ENCODE measurements around the gene COL23A1.

The COL23A1 gene

DNA sequence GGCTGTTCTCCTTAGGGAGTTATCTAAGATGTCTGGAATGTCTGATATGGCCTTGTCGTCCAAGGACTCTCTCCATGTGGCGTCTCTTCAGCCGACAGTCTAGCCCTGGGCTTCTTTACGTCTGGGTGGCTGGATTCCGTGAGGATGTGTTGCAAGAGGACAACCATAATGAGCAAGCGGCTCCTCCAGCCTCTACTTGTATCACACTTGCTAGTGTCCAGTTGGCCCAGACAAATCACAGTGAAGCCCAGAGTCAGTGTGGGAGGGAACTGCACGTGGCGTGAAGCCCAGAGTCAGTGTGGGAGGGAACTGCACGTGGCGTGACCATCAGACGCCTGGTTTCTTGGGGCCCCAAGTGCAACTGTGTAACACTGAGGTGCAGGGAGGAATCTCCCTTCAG, 61.1 kb downstream of the COL23A1 start:
- no peak for DNase-seq

DNA sequence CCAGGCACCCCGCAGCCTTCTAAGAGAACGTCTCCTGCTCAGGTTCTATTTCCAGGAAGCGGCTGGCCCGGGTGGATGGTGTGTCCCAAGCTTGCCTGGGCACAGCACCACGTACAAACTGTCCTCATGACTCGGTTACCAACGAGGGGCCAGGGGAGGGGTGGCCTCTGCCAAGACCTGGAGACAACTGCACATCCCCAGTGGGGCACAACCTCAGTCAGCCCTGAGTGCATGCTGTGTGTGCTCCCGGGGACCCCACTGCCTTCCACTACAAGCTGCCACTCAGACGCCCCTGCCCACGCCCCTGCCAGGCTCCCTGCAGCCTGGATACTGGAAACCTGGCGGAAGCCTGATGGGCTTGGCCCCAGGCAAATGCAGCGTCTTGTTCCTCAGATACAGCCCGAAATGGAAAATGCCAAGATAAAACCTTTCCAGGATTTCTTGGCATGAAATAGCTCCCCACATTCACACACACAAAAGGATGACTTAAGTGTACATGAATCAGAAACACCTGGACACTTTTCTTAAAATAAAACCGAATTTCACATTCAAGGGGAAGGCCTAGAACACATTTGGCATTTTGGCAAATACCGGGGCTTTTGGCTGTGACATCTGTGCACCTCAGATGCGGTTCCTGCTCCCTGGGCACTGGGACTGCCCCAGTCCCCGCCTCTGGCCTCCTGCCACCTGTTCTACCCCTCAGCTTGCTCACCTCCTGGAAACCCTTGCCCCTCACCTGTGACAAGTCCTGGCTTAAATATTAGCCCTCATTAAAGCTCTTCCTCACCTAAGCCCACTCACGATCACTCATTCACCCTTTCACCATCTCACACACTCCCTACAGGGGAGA, 62.5 kb downstream of the COL23A1 start:
- no peak for DNase-seq

DNA sequence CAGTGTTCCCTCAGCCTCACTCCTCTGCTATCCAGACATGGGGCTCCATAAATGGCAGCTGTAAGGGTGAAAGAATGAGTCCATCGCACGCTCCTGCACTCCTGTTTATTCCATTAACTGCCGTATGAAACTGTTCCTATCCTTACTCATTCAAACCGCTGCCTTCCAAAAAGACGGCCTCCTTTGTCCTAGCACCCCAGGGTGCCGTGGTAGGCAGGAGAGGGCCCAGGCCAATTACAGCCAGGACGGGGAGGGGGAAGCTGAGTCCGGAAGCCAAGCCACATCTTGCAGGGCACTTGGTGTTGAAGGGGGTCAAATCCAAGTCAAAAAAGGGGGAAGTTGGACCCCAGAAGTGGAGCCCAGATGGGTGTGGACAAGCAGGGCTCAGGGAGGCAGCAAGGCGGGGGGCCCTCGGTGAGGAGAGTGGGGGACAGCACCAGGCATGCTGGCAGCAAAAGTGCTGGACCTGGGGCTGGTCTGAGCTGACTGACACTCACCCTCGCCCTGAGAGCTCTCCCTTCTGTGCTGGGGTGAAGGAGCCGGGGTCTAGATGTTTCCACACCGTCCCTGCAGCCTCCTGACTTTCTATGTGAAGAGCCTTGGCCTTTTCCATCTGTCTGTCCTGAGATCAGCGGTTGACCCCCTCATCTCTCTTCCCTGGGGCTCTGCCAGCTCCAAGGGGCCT, 63.3 kb downstream of the COL23A1 start:
- no peak for DNase-seq

DNA sequence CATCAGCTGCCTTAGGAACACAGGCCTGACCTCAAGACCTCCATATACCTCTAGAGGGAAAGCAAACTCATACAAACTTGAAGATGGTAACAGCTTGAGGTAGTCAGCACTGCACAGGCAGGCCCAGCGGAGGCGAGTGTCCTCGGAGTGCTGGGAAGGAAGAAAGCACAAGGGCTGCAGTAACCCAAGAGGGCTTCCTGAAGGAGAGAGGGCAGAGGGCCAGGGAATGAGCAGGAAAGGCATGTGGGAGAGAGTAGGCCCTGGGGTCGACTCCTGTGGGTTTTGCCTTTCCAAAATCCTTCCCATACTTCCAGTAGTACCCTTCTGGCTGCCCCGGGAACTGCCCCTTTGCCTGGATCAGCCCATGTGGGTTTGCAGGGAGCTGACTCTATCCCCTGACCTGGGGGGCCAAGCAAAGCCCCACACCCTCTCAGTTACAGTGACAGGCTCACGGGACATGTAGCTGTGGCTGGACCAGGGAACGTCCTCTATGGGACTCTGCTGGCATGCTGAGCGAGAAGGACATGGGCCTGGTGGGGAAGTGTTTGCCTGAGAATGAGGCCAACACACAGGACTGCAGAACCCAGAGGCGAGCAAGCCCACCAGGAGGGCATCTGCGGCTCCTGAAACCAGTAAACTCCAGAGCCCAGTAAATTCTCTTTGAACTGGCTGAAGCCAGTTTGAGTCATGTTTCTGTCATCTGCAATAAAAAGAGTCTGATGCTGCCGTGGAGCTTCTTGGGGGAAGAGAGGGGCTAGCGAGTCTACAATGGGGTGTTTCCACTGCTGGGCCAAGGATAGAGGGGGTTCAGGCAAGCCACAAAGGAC, 64.1 kb downstream of the COL23A1 start:
- DNase-seq, result no peak

DNA sequence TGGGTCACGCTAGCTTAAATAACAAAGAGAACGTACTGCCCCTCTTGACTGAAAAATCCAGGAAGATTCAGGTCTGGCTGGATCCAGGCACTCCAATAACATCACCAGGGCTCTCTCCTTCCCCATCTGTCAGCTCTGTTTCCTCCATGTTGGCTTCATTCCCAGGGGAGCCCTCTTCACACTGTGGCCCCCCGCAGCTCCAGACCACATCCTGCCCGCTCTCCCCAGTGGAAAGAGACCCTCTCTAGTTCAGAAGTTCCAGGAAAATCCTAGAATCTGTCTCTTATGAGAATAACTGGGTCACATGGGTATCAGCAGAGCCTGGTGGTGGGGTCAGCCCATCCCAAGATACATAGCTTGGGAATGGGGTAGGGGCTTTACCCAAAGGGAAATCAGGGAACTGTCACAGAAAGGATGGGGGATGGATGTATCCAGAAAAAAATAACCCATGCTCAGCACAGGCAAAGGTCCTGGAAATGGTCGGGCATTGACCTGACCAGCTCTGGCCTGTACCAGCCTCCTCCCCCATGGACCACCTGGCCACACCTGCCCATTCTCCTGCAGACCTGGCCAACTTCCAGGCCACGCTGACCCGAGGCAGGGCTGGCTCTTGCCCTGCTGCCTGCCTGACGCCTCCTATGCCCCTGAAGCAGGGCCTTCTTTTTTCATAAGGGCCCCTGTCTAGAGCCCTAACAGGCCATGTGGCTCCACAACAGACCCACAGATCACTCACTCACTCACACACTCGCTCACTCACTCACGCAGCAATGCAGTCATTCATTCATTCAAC, 65.9 kb downstream of the COL23A1 start:
- no peak for DNase-seq

DNA sequence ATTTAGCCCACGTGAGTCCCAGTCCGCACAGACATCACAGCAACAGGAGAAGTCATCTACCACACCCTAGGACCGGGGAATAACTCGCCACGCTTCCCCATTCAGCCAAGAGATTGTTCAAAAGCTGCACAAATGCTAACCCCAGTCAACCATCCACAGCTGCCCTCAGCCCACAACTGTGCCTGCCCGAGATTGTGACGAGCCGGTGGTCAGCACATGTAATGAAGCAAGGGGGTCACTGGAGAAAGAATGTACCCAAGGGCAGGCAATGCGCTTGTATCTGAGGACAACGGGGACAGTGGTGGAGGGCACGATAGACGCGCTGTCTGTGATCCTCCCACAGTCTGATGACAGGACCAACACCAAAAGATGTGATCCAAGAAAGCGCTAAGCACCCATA, 67.8 kb downstream of the COL23A1 start:
- DNase-seq, result no peak

DNA sequence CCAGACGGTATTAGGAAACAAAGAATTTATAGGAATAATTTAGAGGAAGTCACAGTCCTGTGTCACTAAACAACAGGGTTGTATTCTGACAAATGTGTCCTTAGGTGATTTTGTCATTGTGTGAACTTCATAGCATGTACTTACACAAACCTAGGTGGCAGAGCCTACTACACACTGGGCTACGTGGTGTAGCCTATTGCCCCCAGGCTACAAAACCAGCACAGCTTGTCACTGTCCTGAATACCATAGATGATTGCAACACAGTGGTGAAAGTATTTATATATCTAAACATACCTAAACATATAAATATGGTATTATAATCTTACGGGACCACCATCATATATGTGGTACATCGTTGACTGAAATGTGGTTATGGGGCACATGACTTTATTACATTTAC, 69.3 kb downstream of the COL23A1 start:
- DNase-seq, result no peak

DNA sequence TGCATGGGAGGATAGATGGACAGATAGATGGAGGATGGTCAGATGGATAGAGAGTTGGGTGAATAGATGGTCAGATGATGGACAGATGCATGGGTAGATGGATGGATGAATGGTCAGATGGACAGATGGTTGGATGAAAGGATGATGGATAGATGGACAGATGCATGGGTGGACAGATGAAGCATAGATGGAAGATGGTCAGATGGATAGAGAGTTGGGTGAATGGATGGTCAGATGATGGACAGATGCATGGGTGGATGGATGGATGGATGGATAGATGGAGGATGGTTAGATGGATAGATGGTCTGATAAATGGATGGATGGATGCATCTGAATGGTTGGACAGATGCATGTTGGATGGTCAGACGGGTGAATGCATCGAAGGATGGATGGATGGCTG, 70.4 kb downstream of the COL23A1 start:
- DNase-seq, result no peak

DNA sequence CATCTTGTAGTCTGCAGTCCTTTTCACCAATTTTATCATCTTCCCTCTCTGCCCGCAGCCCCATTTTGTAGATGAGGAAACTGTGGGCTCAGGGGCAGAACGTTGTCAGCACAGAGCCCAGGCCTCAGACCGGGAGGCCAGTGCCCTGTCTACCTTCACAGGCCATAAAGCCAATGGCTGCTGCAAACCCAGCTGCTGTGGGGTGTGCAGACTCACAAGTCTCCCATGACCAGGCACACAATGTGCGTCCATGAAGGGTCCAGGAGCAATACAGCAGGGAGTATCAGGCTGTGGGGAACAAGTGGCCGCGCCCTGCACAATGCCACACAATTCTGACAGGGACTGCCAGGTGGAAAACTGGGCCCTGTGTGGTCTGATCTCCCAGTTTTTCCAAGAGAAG, 71.0 kb downstream of the COL23A1 start:
- DNase-seq, result no peak

DNA sequence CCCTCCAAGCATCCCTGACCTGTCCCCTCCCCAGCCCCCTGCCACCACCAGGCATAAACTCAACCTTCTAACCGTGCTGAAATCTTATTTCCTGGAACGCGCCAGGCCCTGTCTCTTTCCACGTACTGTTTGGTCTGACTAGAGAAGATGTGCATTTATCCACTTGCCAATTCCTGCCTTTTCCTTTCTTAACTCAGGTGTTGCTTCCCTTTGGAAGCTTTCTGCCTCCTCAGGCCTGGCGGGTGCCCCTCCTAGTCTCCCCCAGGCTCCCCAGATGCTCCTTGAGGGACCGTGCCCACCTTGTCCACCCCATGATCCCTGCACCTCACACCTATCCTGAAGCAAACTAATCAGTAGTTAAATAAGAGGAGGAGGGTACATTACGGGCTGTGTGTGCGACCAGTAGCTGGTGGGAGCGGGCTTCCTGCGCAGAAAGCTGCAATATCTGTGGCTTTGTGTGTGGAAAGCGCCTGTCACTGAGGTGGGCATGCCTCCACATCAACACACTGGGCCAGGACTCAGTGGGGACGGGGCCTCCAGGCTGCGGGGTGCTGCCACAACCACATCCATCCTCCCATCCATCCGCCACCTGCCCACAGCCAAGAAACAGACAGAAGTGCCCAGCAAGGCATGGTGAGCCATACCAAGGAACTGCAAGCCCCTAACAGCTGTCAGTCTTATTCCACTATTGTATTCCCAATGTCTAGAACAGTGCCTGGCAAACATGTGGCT, 73.5 kb downstream of the COL23A1 start:
- no peak for DNase-seq

DNA sequence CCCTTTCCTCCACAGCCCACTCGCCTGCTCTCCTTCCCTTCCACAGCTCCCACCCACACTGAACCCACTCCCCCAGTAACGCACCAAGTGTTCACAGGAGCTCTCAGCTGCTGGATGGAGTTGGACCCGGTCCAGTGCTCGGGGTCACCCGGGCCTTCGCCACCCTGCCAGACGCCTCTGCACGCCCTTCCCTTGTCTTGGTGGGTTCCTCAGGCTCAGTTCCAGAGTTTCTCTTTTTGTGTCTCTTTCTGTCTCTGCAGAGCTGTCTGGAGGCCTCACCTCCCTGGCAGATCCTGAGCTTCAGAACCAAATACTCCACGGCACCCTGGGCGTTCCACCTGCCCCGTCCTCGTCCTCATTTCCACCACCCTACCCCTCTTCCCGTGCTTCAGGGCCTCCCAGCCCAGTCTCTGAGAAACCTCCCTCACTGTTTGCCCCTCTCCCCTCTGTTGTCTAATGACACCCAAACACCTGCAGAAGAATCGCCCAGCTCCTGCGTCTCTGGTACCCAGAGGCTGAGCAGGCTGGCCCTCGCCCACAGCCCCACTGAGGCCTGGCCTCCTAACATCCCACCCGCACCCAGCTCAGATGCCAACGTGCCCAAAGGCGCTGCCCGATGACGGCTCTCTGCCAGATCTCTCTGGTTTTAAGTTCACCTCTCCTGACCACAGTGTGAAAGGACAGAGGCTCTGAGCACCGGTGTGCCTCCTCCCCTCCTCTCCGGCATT, 74.3 kb downstream of the COL23A1 start:
- no peak for DNase-seq

DNA sequence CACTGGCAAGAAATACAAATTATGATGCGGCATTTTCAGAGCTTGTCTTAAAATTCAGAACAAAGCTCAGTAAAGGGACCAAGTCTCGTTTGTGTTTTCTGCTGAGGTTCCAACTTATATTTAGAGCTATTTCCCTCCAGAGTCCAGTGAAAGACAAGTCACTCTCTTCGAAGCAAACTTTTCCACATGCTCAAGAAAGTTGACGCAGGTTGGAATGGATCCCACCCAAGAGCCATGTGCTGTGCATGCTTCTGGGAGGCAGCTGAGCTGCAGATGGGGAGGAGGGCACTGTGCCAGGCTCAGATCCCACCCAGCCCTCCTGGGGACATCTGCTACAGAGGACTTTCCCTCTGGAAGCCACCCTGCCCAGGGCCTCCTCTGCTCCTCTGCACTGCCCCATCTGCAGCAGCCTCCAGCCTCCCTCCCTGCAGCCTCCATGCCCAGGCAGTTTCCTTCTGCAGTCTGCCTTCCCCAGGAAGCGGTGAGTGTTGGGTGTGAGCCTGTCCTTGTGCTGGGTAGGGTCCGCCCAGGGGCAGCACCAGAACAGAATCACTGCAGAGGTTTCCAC, 75.3 kb downstream of the COL23A1 start:
- DNase-seq, result no peak

DNA sequence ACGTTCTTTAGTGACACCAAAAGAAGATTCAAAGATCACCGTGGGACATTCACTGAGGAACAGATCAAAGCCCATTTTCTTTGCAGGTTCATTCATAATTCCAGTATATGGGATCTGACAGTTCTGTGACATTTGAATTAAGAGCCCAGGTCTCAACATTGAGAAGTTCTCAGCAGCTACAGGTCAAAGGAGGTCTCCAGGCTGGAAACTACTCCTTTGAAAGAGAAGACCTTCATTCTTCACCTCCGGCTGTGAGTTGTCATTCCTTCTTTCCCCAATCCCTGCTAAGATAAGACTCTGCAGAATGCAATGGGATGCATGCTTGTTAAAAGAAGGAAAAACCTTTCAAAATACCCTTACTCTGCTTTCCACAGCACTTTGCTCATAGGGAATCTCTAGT, 79.0 kb downstream of the COL23A1 start:
- no peak for DNase-seq

DNA sequence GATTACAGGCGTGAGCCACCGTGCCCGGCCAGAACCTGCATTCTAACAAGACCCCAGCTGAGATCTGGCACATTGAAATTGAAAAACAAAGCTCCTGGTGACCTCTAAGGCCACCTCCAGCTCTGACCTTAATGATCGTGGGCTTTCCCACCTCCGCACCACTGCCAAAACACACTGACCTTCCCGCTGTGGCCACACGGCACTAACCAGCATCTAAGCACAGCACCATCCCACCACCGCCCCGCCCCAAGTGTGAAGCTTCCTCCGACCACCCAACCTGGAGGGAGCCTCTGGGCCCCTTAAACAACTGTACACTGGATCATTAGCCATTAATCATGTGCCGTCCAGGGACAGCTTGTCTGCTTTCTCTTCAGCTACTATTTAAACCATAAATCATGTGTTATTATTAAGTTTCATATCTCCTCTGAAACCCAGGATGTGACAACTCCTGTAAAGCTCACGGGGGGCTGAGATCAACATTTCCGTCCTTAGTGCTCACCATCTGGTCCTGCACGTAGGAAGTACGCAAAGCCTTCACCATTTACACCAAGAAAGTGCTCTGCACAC, 80.6 kb downstream of the COL23A1 start:
- DNase-seq, result no peak

DNA sequence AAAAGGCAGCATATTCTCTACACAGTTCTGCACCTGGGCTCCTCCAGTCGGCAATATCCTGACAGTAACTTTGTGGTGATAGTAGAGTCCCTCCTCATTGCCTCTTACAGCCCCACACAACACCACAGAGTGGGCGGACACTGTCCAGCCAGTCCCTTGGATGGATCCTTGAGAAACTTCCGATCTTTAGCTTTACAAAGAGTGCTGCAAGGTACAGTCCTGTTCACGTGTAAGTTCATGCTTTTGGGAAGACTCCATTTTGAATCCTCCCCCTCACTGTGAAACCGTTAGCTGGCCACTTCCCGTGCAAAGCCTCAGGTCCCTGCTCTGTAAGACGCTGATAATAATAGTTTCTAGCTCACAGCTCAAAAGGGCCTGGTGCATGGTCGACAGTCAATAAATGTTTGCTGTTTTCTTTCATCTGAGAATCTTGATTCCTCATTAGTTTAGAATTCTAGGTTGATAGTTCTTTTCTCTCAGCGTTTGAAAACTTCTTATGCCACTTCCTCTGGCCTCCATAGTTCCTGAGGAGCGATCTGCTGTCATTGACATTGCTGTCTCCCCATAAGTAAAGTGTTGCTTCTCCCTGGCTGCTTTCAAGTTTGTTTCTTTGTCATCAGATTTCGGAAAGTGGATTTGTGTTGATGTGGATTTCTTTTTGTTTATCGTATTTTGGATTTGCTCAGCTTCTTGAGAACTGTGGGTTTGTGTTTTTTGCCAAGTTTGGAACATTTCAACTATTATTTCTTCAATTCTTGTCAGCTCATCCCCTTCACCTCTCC, 82.9 kb downstream of the COL23A1 start:
- DNase-seq, result no peak

DNA sequence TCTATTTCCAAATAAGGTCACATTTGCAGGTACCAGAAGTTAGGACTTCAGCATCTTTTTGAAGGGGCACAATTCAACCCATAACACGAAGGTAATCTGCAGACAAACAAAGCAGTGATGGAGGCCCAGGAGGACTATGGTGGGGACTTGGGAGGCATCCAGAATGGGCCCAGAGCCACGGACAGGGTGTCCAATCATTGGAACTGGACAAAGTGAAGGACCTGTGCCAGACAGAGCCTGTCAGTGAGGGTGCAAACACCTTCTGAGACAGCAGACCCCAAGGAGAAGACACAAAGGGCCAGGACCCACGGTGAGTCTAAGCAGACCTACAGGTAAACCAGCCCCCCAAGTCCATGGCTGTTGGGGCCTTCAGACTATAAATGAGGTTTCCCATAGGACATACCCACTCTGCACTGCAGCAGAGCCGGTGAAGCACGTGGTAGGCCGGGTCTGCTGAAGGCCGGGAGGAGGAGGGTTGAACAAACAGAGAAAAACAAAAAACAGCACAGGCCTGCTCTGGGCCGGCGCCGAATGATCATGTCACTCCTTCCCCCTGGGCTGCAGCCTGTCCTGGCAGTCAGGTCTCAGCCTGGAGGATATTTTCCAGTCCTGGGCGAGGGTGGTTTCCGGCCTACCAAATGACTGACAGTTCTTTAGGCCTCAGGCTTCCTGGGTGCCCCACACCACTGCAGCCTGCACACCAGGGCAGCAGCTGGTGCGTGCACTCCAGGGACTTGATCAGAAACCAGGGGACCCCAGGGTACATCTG, 84.4 kb downstream of the COL23A1 start:
- DNase-seq, result no peak

DNA sequence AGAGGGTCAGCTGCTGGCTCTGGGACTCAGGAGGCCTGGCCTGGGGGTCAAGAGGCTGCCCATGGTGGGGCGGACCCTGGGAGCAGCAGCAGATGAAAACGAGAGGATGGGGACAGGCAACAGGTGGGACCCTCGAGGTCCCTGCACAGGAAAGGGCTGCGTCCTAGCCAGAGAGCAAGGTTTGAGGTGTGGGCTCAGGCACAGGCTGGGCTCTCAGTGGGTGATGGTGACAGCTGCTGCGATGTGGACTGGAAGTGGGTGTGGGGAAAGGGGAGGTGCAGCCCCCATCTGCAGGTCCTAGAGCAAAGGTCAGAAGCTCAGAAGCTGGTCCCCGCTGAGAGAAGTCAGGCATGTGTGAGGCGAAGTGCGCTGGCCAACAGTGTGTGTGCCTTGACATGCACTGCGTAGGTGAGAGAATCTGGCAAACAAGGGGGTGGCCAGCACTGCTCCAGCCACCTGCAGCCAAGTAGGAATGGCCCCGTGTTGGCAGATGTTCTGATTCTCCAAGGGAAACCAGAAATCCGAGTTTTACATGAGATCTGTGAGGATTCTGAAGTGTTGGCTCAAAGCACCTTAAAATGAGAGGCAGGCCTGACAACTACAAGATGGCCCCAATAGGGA, 85.7 kb downstream of the COL23A1 start:
- DNase-seq, result no peak

DNA sequence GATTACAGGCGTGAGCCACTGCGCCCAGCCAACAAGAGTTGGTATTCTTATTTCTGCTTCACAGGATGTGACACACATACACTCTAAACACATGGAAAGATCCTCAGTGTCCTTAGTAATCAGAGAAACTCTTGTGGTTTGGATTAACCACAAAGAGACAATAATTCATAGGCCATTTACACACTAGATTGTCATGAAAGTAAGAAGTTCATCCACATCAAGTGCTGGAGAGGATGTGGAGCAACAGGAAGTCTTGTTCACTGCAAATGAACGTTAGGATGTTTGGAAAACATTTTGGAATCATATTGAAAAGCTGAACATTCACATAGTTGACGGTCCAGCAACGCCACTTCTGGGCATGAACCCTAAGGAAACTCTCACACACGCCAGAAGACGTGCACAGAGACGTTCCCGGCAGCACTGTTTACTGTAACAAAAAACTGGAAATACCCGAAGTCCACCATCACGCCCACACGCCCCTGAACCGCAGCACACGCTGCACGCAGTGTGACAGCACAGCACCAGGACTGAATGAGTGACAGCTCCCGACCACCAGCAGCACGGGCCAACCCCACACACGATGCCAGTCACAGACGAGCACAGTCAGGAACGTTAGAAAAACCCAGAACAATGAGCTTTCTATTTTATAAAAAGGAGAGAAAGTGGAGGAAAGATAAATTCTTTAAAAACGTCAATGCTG, 87.6 kb downstream of the COL23A1 start:
- no peak for DNase-seq
